Suprapubic skin (tissue), 4 donors: ENCODE results near the gene NOTO. TPM values are rescaled to one million over a fixed set of nuclear protein-coding genes. Genes with fewer than 3 reads are reported as not detected.

Experiments used
- DNase-seq, 2 donors: peaks; one replicate each; pipeline ENCODE4 v3.0.0-alpha.2; 2019; ENCODE audit warnings: low spot score in 2 of 2
- H3K27ac ChIP-seq: fragments of 200-600 bp; sonication (generic); one replicate; pipeline ENCODE4 v1.5.1; 2019
- H3K27me3 ChIP-seq: fragments of 200-600 bp; sonication (generic); one replicate; pipeline ENCODE4 v1.5.1; 2019
- H3K36me3 ChIP-seq: fragments of 200-600 bp; sonication (generic); one replicate; pipeline ENCODE4 v1.5.1; 2019
- H3K4me1 ChIP-seq: fragments of 200-600 bp; sonication (generic); one replicate; pipeline ENCODE4 v1.5.1; 2019
- H3K4me3 ChIP-seq: fragments of 200-600 bp; sonication (generic); one replicate; pipeline ENCODE4 v1.5.1; 2019; ENCODE audit warnings: mild to moderate bottlenecking
- H3K9me3 ChIP-seq: fragments of 200-600 bp; sonication (generic); one replicate; pipeline ENCODE4 v1.5.1; 2019
- CTCF ChIP-seq, 2 donors: fragments of 200-600 bp in 1 of 2; fragments of 450-650 bp in 1 of 2; sonication (generic) in 1 of 2; IDR thresholded peaks; one replicate each; pipeline ENCODE4 v1.5.1; 2016 to 2019; ENCODE audit warnings: antibody characterized with exemption in 2 of 2, mild to moderate bottlenecking in 1 of 2, moderate library complexity in 1 of 2
- EP300 ChIP-seq: sonication (generic); formaldehyde crosslinking; IDR thresholded peaks from one replicate; pipeline ENCODE4 v1.6.1; 2017; ENCODE audit warnings: antibody characterized with exemption
- POLR2A ChIP-seq, 2 donors: fragments of 450-650 bp; IDR thresholded peaks; one replicate each; pipeline ENCODE4 v1.6.1; 2017; ENCODE audit warnings: antibody characterized with exemption in 2 of 2, mild to moderate bottlenecking in 2 of 2, moderate library complexity in 2 of 2
- POLR2AphosphoS5 ChIP-seq, 3 donors: sonication (generic); formaldehyde crosslinking; IDR thresholded peaks; one replicate each; pipeline ENCODE4 v1.6.1; 2017; ENCODE audit warnings: antibody characterized with exemption in 3 of 3
- WGBS: methylation state at CpG from one replicate; pipeline ENCODE4 v1.1.5; 2018; 5-methylcytosine and 5-hydroxymethylcytosine counted together
- total RNA-seq, 4 donors: library from RNA; depleted of rRNA; stranded (reverse); fragments of >200 nt; gene quantifications; one replicate each; pipeline ENCODE4 v1.1.0, GENCODE V29; 2016

The NOTO gene
- total RNA-seq, 4 donors from 2014 or later = not detected

DNA sequence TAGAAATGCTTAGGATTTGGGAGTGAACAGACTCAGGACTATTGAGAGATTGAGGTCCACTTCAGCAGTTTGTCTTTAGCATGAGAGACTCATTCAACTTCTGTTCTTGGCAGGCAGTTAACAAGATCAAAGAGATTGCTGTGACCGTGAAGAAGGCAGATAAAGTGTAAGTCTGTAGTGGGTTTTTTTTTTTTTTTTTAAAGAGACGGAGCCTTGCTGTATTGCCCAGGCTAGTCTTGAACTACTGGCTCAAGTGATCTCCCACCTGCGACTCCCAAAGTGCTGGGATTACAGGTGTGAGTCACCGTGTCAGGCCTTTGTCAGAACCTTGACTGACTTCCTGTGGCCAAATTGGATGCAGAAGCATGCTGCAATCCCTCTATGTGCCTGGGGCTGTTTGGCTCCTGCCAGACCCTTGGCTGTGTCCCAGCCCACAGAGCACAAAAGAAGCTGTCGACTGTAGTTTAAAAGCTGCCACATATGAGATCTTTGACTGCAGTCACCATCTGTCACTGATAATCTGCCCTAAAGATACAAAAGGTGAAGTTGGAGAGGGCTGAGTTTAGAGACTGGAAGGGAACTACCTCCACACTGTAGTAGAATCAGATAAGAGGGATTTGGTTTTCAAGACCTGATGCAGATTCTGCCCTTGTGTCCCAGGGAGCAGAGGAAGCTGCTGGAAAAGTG is 41.7 kb downstream of the NOTO start:
- H3K4me1 ChIP-seq = peaks cover 12% of the 10 kb centered on the region
- no peak overlapping the region for H3K27ac ChIP-seq
- H3K27me3 ChIP-seq = no peaks in the 10 kb centered on the region
- no peaks in the 10 kb centered on the region for H3K9me3 ChIP-seq
- TF ChIP-seq CTCF (IDR thresholded peaks at IDR 0.05) (no peak), POLR2A (IDR thresholded peaks at IDR 0.05) (no peak), POLR2AphosphoS5 (IDR thresholded peaks at IDR 0.05) (no peak), EP300 (no peak)
- no peak overlapping the region for H3K4me3 ChIP-seq
- DNase-seq = no peak
- 28% methylated on average over 5 of the region's 5 CpGs for WGBS
- peaks cover 95% of the 10 kb centered on the region for H3K36me3 ChIP-seq

- 83% methylated on average over 3 of the region's 3 CpGs for WGBS
- peaks cover 95% of the 10 kb centered on the region for H3K36me3 ChIP-seq
- no peak overlapping the region for H3K27ac ChIP-seq
- TF ChIP-seq POLR2A (IDR thresholded peaks at IDR 0.05) (no peak), EP300 (no peak), CTCF (IDR thresholded peaks at IDR 0.05) (no peak), POLR2AphosphoS5 (IDR thresholded peaks at IDR 0.05) (no peak)
- H3K27me3 ChIP-seq = no peaks in the 10 kb centered on the region
- DNase-seq = no peak
- no peak overlapping the region for H3K4me3 ChIP-seq
- no peaks in the 10 kb centered on the region for H3K9me3 ChIP-seq
- peaks cover 10% of the 10 kb centered on the region for H3K4me1 ChIP-seq
Observed at GRCh38 chr2:73244580-73244979, 42.2 kb downstream of the NOTO start.

DNA sequence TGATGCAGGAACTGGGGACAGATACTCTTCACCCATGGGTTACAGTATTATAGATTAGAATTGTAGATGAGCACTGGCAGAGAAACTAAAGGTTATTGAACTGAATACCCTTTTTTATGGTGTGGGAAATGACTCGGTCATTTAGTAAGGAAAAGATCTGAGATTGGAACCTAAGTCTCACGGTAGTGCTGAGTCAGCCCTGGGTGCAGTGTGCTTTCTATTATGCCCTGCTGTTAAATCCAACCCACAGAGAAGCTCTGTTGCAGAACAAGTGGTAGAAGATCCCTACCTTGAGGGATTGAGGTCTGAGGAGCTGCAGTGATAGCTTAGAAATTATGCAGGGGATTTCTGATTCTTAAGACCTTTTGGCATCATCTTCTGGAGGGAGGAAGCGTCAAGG is 44.5 kb downstream of the NOTO start:
- Histone ChIP-seq H3K4me3 (no peak overlapping the region), H3K27ac (no peak overlapping the region), H3K27me3 (no peaks in the 10 kb centered on the region), H3K4me1 (peaks cover 9% of the 10 kb centered on the region), H3K36me3 (peaks cover 97% of the 10 kb centered on the region), H3K9me3 (no peaks in the 10 kb centered on the region)
- DNase-seq = no peak
- TF ChIP-seq POLR2AphosphoS5 (IDR thresholded peaks at IDR 0.05) = no peak
- no peak for TF ChIP-seq CTCF (IDR thresholded peaks at IDR 0.05)
- TF ChIP-seq POLR2A (IDR thresholded peaks at IDR 0.05) = no peak
- no peak for TF ChIP-seq EP300
- WGBS = 75% methylated on average over 3 of the region's 3 CpGs

DNA sequence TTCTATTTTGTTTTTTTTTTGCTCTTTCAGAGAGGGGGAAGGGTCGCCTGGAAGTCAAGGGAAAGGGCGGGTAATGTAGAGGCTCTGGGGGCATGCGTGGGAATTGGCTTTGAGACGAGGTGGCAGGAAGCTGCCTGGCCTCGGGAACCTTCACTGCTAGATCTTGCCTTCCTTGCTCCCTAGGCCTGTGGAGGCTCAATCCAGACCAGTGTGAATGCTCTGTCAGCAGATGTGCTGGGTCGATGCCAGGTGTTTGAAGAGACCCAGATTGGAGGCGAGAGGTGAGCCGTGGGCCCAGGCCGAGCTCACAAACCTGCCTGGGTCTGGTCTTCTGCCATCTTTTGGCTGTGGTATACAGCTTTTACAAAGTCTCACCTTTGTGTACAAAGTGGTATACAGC is 47.3 kb downstream of the NOTO start:
- H3K4me1 ChIP-seq = peaks cover under 1% of the 10 kb centered on the region
- peaks cover 99% of the 10 kb centered on the region for H3K36me3 ChIP-seq
- H3K27ac ChIP-seq = no peak overlapping the region
- H3K9me3 ChIP-seq = no peaks in the 10 kb centered on the region
- no peak for TF ChIP-seq POLR2A (IDR thresholded peaks at IDR 0.05)
- no peak for TF ChIP-seq EP300
- TF ChIP-seq POLR2AphosphoS5 (IDR thresholded peaks at IDR 0.05) = no peak
- no peak for TF ChIP-seq CTCF (IDR thresholded peaks at IDR 0.05)
- H3K27me3 ChIP-seq = no peaks in the 10 kb centered on the region
- WGBS = 81% methylated on average over 9 of the region's 9 CpGs
- no peak overlapping the region for H3K4me3 ChIP-seq
- no peak for DNase-seq

- WGBS = 86% methylated on average over 15 of the region's 17 CpGs
- no peak for TF ChIP-seq POLR2AphosphoS5 (IDR thresholded peaks at IDR 0.05)
- TF ChIP-seq POLR2A (IDR thresholded peaks at IDR 0.05) = no peak
- no peak for TF ChIP-seq EP300
- no peak for TF ChIP-seq CTCF (IDR thresholded peaks at IDR 0.05)
- H3K9me3 ChIP-seq = no peaks in the 10 kb centered on the region
- DNase-seq = no peak
- H3K27ac ChIP-seq = no peak overlapping the region
- H3K4me3 ChIP-seq = no peak overlapping the region
- no peaks in the 10 kb centered on the region for H3K27me3 ChIP-seq
- H3K4me1 ChIP-seq = no peaks in the 10 kb centered on the region
- peaks cover 84% of the 10 kb centered on the region for H3K36me3 ChIP-seq
Observed at GRCh38 chr2:73250872-73251846, 48.8 kb downstream of the NOTO start.
